T-cell (primary cell): ENCODE results near the gene SKI. TPM values are rescaled to one million over a fixed set of nuclear protein-coding genes. Genes with fewer than 3 reads are reported as not detected.
A peak's percentile ranks its signal among the peaks of the same experiment; 100 is the strongest.

Source experiments
- ATAC-seq, 4 experiments: fragments of 200-7000 bp in 3 of 4; fragments of 150-1000 bp in 1 of 4; cut with Tn5 transposase; replicated peaks in 1 of 4; 1 replicate in 3 of 4; 2 replicates in 1 of 4; pipeline ENCODE4 v1.10.0; 2021; ENCODE audit warnings: moderate library complexity in 3 of 4, mild to moderate bottlenecking in 2 of 4, moderate number of reproducible peaks in 1 of 4
- CTCF ChIA-PET, 2 donors: fragments of 300-600 bp; sonication (Branson Sonifier 250); formaldehyde crosslinking; loops; one replicate each; lab custom pipeline; 2022; ENCODE audit warnings: antibody characterized with exemption in 2 of 2; lab: Charles Lee
- POLR2A ChIA-PET, 2 donors: fragments of 300-600 bp; sonication (Branson Sonifier 250); formaldehyde crosslinking; loops; one replicate each; lab custom pipeline; 2022; ENCODE audit warnings: antibody characterized with exemption in 2 of 2; lab: Charles Lee
- DNase-seq, 35 experiments: peaks; one replicate each; pipeline versions ENCODE4 v3.0.0 to v3.0.0-alpha.2; 2013 to 2023
- H3K27ac ChIP-seq: one replicate; pipeline ENCODE4 v1.5.1; 2013; ENCODE audit warnings: low read length
- H3K27me3 ChIP-seq, 2 experiments: replicated peaks in 1 of 2; 1 replicate in 1 of 2; 2 replicates in 1 of 2; pipeline versions ENCODE4 v1.6.1 to v1.7.0; 2013; ENCODE audit warnings: low read length in 1 of 2, mixed read lengths in 1 of 2; ENCODE audit not compliant: control insufficient read depth in 2 of 2, insufficient read depth in 2 of 2; ENCODE audit errors: extremely low read depth in 1 of 2
- H3K36me3 ChIP-seq, 2 donors: 1 replicate in 1 of 2; 2 replicates in 1 of 2; pipeline versions ENCODE4 v1.6.1 to v1.7.0; 2013; ENCODE audit warnings: low read length in 1 of 2; ENCODE audit not compliant: control insufficient read depth in 2 of 2, insufficient read depth in 1 of 2; ENCODE audit errors: extremely low read depth in 1 of 2
- H3K4me1 ChIP-seq, 2 experiments: 1 replicate in 1 of 2; 2 replicates in 1 of 2; pipeline versions ENCODE4 v1.6.1 to v1.7.0; 2013; ENCODE audit warnings: low read length in 2 of 2, mixed read lengths in 1 of 2; ENCODE audit not compliant: insufficient read depth in 2 of 2, control insufficient read depth in 1 of 2; ENCODE audit errors: extremely low read depth in 1 of 2
- H3K4me3 ChIP-seq, 2 donors: 1 replicate in 1 of 2; 2 replicates in 1 of 2; pipeline versions ENCODE4 v1.5.1 to v1.7.0; 2013; ENCODE audit warnings: mild to moderate bottlenecking in 2 of 2, low read length in 1 of 2, moderate library complexity in 1 of 2; ENCODE audit not compliant: control insufficient read depth in 1 of 2; ENCODE audit errors: extremely low read depth in 1 of 2
- H3K9me3 ChIP-seq: 2 replicates; pipeline ENCODE4 v1.7.0; 2013
- H3K27ac Mint-ChIP-seq, 2 donors: one replicate each; pipeline ENCODE4 v1.8.0; 2020 to 2021; ENCODE audit warnings: mild to moderate bottlenecking in 2 of 2, mixed read lengths in 2 of 2
- H3K27me3 Mint-ChIP-seq, 2 donors: one replicate each; pipeline ENCODE4 v1.8.0; 2021 to 2022; ENCODE audit warnings: mixed read lengths in 2 of 2
- H3K36me3 Mint-ChIP-seq: one replicate; pipeline ENCODE4 v1.8.0; 2021; ENCODE audit warnings: mixed read lengths
- H3K4me1 Mint-ChIP-seq, 3 donors: one replicate each; pipeline ENCODE4 v1.8.0; 2020 to 2022; ENCODE audit warnings: mixed read lengths in 3 of 3, mild to moderate bottlenecking in 1 of 3
- H3K4me3 Mint-ChIP-seq, 3 donors: one replicate each; pipeline ENCODE4 v1.8.0; 2020 to 2022; ENCODE audit warnings: mild to moderate bottlenecking in 3 of 3, mixed read lengths in 3 of 3, moderate library complexity in 3 of 3
- H3K9me3 Mint-ChIP-seq, 3 donors: one replicate each; pipeline ENCODE4 v1.8.0; 2020 to 2022; ENCODE audit warnings: mixed read lengths in 3 of 3
- WGBS: methylation state at CpG from one replicate; pipeline ENCODE4 v1.1.5; 2013; ENCODE audit warnings: missing lambda C conversion rate; ENCODE audit not compliant: insufficient coverage; 5-methylcytosine and 5-hydroxymethylcytosine counted together
- total RNA-seq, 35 experiments: library from RNA in 6 of 35; stranded (reverse) in 6 of 35; fragments of 120-200 nt in 1 of 35; gene quantifications; one replicate each; pipeline versions ENCODE4 v1.2.1 to v1.2.4 and lab custom pipeline; 2013 to 2026

SKI gene
- total RNA-seq, 5 donors from 2014 or later (not counting 1 experiment from before 2014, with no cell fraction given), result 137 to 299 (median 157) TPM

DNA sequence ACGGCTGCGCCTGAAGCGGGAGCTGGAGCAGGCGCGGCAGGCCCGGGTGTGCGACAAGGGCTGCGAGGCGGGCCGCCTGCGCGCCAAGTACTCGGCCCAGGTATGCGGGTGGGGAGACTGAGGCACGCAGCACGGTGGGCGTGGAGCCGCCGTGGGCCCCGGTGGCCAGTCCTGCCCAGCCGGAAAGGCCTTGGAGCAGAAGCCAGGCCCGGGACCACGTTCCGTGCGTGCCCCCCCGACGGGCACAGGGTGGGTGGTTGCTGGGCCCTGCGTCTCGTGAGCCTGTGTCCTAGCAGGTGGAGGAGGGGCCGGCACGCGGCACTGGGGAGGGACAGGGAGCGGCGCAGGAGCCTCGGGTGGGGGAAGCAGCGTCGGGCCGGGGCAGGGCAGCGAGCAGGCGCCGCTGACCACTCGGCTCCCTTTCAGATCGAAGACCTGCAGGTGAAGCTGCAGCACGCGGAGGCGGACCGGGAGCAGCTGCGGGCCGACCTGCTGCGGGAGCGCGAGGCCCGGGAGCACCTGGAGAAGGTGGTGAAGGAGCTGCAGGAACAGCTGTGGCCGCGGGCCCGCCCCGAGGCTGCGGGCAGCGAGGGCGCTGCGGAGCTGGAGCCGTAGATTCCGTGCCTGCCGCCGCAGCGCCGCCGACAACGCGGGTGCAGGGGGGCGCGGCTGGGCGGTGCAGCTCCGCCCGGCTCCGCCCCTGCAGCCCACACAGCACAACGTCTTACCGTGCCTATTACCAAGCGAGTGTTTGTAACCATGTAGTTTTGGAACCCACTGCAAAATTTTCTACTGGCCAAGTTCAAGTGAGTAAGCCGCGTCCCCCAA is 78.2 kb downstream of the SKI start:
- CTCF ChIA-PET, result no interaction called here

DNA sequence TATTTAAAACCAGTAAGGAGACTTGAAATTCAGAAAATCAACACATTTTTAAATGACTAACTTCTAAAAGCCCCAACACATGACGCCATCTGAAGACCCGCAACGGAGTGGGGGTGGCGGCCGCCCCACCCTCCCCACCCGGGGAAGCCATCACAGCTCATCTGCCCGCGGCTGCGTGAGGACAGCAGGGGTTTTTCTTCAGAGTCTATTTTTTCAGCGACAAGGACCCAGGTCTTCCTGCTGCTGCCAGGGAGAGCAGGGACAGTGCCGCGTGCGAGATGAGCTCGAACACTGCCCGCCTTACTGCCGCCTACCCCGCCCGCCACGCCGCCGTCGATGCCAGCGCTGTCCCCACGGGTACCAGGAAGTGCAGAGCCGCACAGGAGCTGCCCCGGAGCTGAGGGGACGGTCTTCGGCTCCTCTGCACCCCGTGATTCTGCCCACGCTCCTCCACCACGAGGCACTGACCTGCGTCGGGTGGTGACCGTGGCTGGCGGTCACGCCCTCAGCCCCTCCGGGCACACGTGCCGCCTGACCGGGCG is 79.0 kb downstream of the SKI start:
- Mint-ChIP-seq H3K36me3 (peaks cover 40% of the 10 kb centered on the region), H3K9me3 (no peaks in the 10 kb centered on the region), H3K4me1 (peaks cover 5 to 16% (median 5%) of the 10 kb centered on the region in 3 donors), H3K4me3 (no peak overlapping the region), H3K27ac (no peak overlapping the region), H3K27me3 (no peaks in the 10 kb centered on the region)
- no peak for ATAC-seq
- ChIA-PET POLR2A (interaction anchor here (0.5 to 0.6 kb wide), 2 partner anchors 20 to 89 kb away, joined by 5 read pairs; no protein-coding TSS in a partner anchor), CTCF (no interaction called here)
- Histone ChIP-seq H3K27me3 (no peaks in the 10 kb centered on the region), H3K27ac (no peak overlapping the region), H3K4me1 (peaks cover 10 to 42% of the 10 kb centered on the region in 2 experiments), H3K4me3 (no peak overlapping the region), H3K36me3 (peaks cover 21 to 51% of the 10 kb centered on the region in 2 donors), H3K9me3 (no peaks in the 10 kb centered on the region)
- 97% methylated on average over 38 of the region's 41 CpGs for WGBS
- peak in 1 of 35 experiments; percentile 44 for DNase-seq

More for the DNA sequence above, 78.2 kb downstream of the SKI start:
- ATAC-seq (no peak), DNase-seq (no peak)
- H3K27ac ChIP-seq, result no peak overlapping the region
- peaks cover 40% of the 10 kb centered on the region for H3K36me3 Mint-ChIP-seq
- H3K4me3 Mint-ChIP-seq, result no peak overlapping the region
- H3K4me3 ChIP-seq, result no peak overlapping the region
- no peaks in the 10 kb centered on the region for H3K9me3 Mint-ChIP-seq
- POLR2A ChIA-PET, result no interaction called here
- no peaks in the 10 kb centered on the region for H3K27me3 ChIP-seq
- H3K4me1 Mint-ChIP-seq, result peaks cover 11 to 22% (median 13%) of the 10 kb centered on the region in 3 donors
- no peak overlapping the region for H3K27ac Mint-ChIP-seq
- H3K27me3 Mint-ChIP-seq, result no peaks in the 10 kb centered on the region
- no peaks in the 10 kb centered on the region for H3K9me3 ChIP-seq
- 98% methylated on average over 79 of the region's 81 CpGs for WGBS
- H3K4me1 ChIP-seq, result peaks cover 11 to 42% of the 10 kb centered on the region in 2 experiments
- H3K36me3 ChIP-seq, result peaks cover 21 to 51% of the 10 kb centered on the region in 2 donors

DNA sequence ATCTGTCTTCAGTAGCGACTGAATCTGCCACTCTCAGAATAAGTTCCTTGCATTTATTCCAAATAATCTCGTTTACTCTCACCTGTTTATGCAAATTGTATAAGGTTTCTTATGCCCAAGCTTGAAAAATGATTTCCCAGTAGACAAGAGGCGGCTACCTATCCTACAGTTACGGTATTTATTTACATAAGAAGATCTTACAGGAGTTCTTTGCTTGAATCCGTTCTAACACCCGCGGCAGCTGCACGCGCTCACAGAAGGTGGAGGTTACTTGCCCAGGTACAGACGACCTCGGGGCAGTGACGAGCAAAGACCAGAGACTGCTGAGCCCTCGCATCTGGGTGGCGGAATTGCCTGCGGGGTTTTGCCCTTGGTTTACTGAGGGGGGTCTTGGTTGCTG is 79.9 kb downstream of the SKI start:
- no peak overlapping the region for H3K4me3 Mint-ChIP-seq
- 91% methylated on average over 9 of the region's 15 CpGs for WGBS
- POLR2A ChIA-PET, result interaction anchor here in 1 of 2 donors (0.6 kb wide), 1 partner anchor 21 kb away, joined by 5 read pairs; no protein-coding TSS in a partner anchor

DNA sequence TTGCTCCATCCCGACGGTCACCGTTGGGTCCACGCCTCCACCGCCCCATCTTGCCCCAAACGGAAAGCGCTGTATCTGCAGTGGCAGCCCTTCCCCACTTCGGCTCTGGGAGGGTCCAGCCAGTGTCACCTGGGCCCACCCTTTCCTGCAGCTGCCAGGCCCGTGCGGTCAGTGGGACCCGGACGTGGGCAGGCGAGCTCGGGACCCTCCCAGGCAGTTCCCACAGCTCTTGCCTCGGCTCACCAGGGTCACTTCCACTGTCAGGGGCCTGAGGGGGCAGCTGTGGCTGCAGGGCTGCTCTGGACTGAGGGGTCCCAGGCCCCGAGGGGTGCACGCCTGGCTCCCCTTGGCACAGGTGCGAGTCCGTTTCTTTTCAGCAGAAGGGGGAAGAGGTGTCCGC is 80.7 kb downstream of the SKI start:
- H3K27me3 ChIP-seq, result no peaks in the 10 kb centered on the region
- Mint-ChIP-seq H3K27me3 (no peaks in the 10 kb centered on the region), H3K27ac (peak overlapping the region; percentile 11 to 44), H3K9me3 (no peaks in the 10 kb centered on the region), H3K4me3 (no peak overlapping the region), H3K4me1 (peaks cover 5 to 17% (median 6%) of the 10 kb centered on the region in 3 donors), H3K36me3 (peaks cover 34% of the 10 kb centered on the region)
- DNase-seq (no peak), ATAC-seq (no peak)
- ChIA-PET CTCF (interaction anchor here in 1 of 2 donors (0.6 kb wide), 1 partner anchor 83 kb away, joined by 4 read pairs; the partner anchor contains the start of gene RER1), POLR2A (no interaction called here)
- H3K4me1 ChIP-seq, result peaks cover 9 to 44% of the 10 kb centered on the region in 2 experiments
- H3K36me3 ChIP-seq, result peaks cover 21 to 43% of the 10 kb centered on the region in 2 donors
- no peak overlapping the region for H3K27ac ChIP-seq
- H3K4me3 ChIP-seq, result no peak overlapping the region
- WGBS, result 92% methylated on average over 15 of the region's 20 CpGs
- no peaks in the 10 kb centered on the region for H3K9me3 ChIP-seq

More for the DNA sequence above, 79.9 kb downstream of the SKI start:
- H3K9me3 Mint-ChIP-seq, result no peaks in the 10 kb centered on the region
- ATAC-seq, result no peak
- H3K36me3 ChIP-seq, result peaks cover 21 to 50% of the 10 kb centered on the region in 2 donors
- peaks cover 2 to 16% (median 5%) of the 10 kb centered on the region in 3 donors for H3K4me1 Mint-ChIP-seq
- no peak overlapping the region for H3K27ac ChIP-seq
- H3K9me3 ChIP-seq, result no peaks in the 10 kb centered on the region
- peaks cover 40% of the 10 kb centered on the region for H3K36me3 Mint-ChIP-seq
- DNase-seq, result peak in 1 of 35 experiments; percentile 43
- H3K27ac Mint-ChIP-seq, result peak overlapping the region in 1 of 2 donors; percentile 59
- CTCF ChIA-PET, result no interaction called here
- peaks cover 9 to 42% of the 10 kb centered on the region in 2 experiments for H3K4me1 ChIP-seq
- no peaks in the 10 kb centered on the region for H3K27me3 Mint-ChIP-seq
- no peaks in the 10 kb centered on the region for H3K27me3 ChIP-seq
- no peak overlapping the region for H3K4me3 ChIP-seq

DNA sequence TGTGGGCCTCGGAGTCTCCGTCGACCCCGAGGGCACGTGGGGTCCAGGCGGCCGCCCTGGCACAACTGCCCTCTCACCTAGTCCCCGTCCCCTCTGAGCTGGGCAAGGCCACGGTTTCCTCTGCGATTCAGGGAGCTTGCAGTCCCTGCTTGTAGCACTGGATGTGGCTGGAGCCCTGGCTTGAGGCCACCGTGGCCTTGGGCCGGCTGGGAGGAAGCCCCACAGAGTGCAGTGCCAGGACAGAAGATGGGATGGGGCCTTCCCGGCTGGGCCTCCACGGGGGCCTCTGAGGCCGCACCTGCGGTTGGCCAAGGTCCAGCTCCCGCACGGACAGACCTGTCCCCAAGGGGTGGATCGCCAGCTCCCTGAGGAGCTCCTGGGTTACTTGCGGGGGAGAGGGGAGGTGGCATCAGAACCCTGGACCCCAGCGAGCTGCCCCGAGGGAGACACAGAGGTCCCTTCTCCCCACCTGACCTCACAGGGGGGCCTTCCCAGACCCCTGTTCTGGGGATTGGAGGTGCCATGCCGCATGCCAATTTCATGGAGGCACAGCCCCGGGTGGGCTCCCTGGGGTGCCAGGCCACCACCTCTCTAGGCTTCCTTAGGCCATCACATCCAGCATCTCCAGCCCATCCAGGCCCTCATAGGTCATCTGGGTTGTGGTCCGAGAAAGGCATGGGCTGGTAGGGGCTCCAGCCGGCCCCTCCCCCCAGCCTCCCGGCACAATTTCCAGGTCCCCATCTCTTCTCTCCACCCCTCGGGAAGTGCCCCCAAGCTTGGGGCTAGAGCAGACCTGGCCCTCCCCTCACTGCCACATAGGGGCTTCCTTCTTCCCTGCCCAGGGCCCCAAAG is 82.4 kb downstream of the SKI start:
- peaks cover 14 to 42% of the 10 kb centered on the region in 2 experiments for H3K4me1 ChIP-seq
- Mint-ChIP-seq H3K9me3 (no peaks in the 10 kb centered on the region), H3K36me3 (peaks cover 24% of the 10 kb centered on the region), H3K27me3 (no peaks in the 10 kb centered on the region), H3K27ac (peak overlapping the region; percentile 34 to 69), H3K4me1 (peaks cover 5 to 19% (median 8%) of the 10 kb centered on the region in 3 donors), H3K4me3 (no peak overlapping the region)
- H3K27me3 ChIP-seq, result no peaks in the 10 kb centered on the region
- H3K9me3 ChIP-seq, result no peaks in the 10 kb centered on the region
- WGBS, result 89% methylated on average over 11 of the region's 28 CpGs
- H3K4me3 ChIP-seq, result no peak overlapping the region
- H3K36me3 ChIP-seq, result peaks cover 16 to 26% of the 10 kb centered on the region in 2 donors
- DNase-seq, result no peak
- CTCF ChIA-PET, result interaction anchor here (0.6 to 1.0 kb wide), 4 partner anchors 34 to 151 kb away, joined by 3 to 4 read pairs (median 3); no protein-coding TSS in a partner anchor
- H3K27ac ChIP-seq, result peak overlapping the region; percentile 34
- POLR2A ChIA-PET, result no interaction called here
- ATAC-seq, result no peak
